Common myeloid progenitor, CD34-positive (primary cell): Measurements from ENCODE around the gene ATXN1.

Experiments used
- CTCF ChIA-PET: fragments of 350-600 bp; sonication (Branson Sonifier 250); formaldehyde crosslinking; loops from one replicate; lab custom pipeline; 2021; ENCODE audit warnings: antibody characterized with exemption; lab: Charles Lee
- POLR2A ChIA-PET: fragments of 350-600 bp; sonication (Branson Sonifier 250); formaldehyde crosslinking; loops from one replicate; lab custom pipeline; 2021; ENCODE audit warnings: antibody characterized with exemption; lab: Charles Lee
- DNase-seq, 3 donors: peaks; one replicate each; pipeline versions ENCODE4 v3.0.0 to v3.0.0-alpha.2; 2013
- H3K27ac ChIP-seq, 2 experiments: 1 replicate in 1 of 2; 2 replicates in 1 of 2; pipeline ENCODE4 v1.7.0; 2013; ENCODE audit warnings: inconsistent platforms in 2 of 2, low read length in 2 of 2, mild to moderate bottlenecking in 2 of 2, low read depth in 1 of 2, moderate library complexity in 1 of 2; ENCODE audit not compliant: severe bottlenecking in 2 of 2, insufficient read depth in 1 of 2, poor library complexity in 1 of 2
- H3K27me3 ChIP-seq, 5 experiments: replicated peaks in 2 of 5; 1 replicate in 3 of 5; 2 replicates in 2 of 5; pipeline versions ENCODE4 v1.6.1 to v1.7.0; 2013; ENCODE audit warnings: low read length in 4 of 5, mild to moderate bottlenecking in 2 of 5, moderate library complexity in 2 of 5, inconsistent platforms in 1 of 5; ENCODE audit not compliant: insufficient read depth in 5 of 5, control insufficient read depth in 4 of 5
- H3K36me3 ChIP-seq, 4 experiments: 1 replicate in 2 of 4; 2 replicates in 2 of 4; pipeline versions ENCODE4 v1.6.1 to v1.7.0; 2013; ENCODE audit warnings: low read length in 3 of 4, control low read depth in 1 of 4, mild to moderate bottlenecking in 1 of 4; ENCODE audit not compliant: control insufficient read depth in 4 of 4, insufficient read depth in 4 of 4
- H3K4me1 ChIP-seq, 4 experiments: 1 replicate in 3 of 4; 2 replicates in 1 of 4; pipeline versions ENCODE4 v1.6.1 to v1.7.1; 2013; ENCODE audit warnings: low read length in 3 of 4, mild to moderate bottlenecking in 3 of 4, control low read depth in 1 of 4, inconsistent platforms in 1 of 4, moderate library complexity in 1 of 4; ENCODE audit not compliant: control insufficient read depth in 4 of 4, insufficient read depth in 4 of 4; ENCODE audit errors: control extremely low read depth in 1 of 4
- H3K4me3 ChIP-seq, 7 experiments: 1 replicate in 4 of 7; 2 replicates in 3 of 7; pipeline versions ENCODE4 v1.5.1 to v1.7.0; 2013; ENCODE audit warnings: mild to moderate bottlenecking in 7 of 7, low read length in 6 of 7, moderate library complexity in 6 of 7, inconsistent platforms in 2 of 7, low read depth in 2 of 7, control low read depth in 1 of 7; ENCODE audit not compliant: insufficient read depth in 4 of 7, control insufficient read depth in 1 of 7; ENCODE audit errors: extremely low read depth in 1 of 7
- H3K9me3 ChIP-seq, 5 experiments: 1 replicate in 4 of 5; 2 replicates in 1 of 5; pipeline versions ENCODE4 v1.6.1 to v1.7.1; 2013; ENCODE audit warnings: low read length in 4 of 5, mild to moderate bottlenecking in 2 of 5, inconsistent platforms in 1 of 5, low read depth in 1 of 5, moderate library complexity in 1 of 5; ENCODE audit not compliant: control insufficient read depth in 4 of 5, insufficient read depth in 2 of 5; ENCODE audit errors: control extremely low read depth in 1 of 5
- WGBS: methylation state at CpG from one replicate; pipeline ENCODE4 v1.1.5; 2013; ENCODE audit not compliant: insufficient coverage; 5-methylcytosine and 5-hydroxymethylcytosine counted together

Gene ATXN1

GRCh38 chr6:16483315-16483875 lies 277.9 kb downstream of the ATXN1 start:
- ChIA-PET CTCF (no interaction called here), POLR2A (no interaction called here)
- no peaks in the 10 kb centered on the region for H3K4me1 ChIP-seq
- DNase-seq = no peak
- H3K9me3 ChIP-seq = peaks cover 1 to 17% (median 6%) of the 10 kb centered on the region in 5 experiments
- no peak overlapping the region for H3K27ac ChIP-seq
- no peaks in the 10 kb centered on the region for H3K27me3 ChIP-seq
- WGBS = 100% methylated on average over 1 of the region's 2 CpGs
- H3K4me3 ChIP-seq = no peak overlapping the region
- peaks cover 0 to 34% (median 17%) of the 10 kb centered on the region in 4 experiments for H3K36me3 ChIP-seq

GRCh38 chr6:16482702-16483314 lies 278.5 kb downstream of the ATXN1 start:
- Histone ChIP-seq H3K27ac (no peak overlapping the region), H3K4me1 (no peaks in the 10 kb centered on the region), H3K36me3 (peaks cover 0 to 34% (median 17%) of the 10 kb centered on the region in 4 experiments), H3K4me3 (no peak overlapping the region), H3K27me3 (no peaks in the 10 kb centered on the region), H3K9me3 (peaks cover 1 to 17% (median 6%) of the 10 kb centered on the region in 5 experiments)
- CTCF ChIA-PET = no interaction called here
- no CpG with 5 or more reads among the region's 1 CpG for WGBS
- DNase-seq = peak in 1 of 3 donors; percentile 12
- POLR2A ChIA-PET = no interaction called here

GRCh38 chr6:16481697-16482399 lies 279.4 kb downstream of the ATXN1 start:
- Histone ChIP-seq H3K27ac (no peak overlapping the region), H3K4me1 (no peaks in the 10 kb centered on the region), H3K36me3 (peaks cover 0 to 34% (median 17%) of the 10 kb centered on the region in 4 experiments), H3K9me3 (peaks cover 1 to 17% (median 6%) of the 10 kb centered on the region in 5 experiments), H3K4me3 (no peak overlapping the region), H3K27me3 (no peaks in the 10 kb centered on the region)
- CTCF ChIA-PET = no interaction called here
- WGBS = 92% methylated on average over 2 of the region's 3 CpGs
- no peak for DNase-seq
- POLR2A ChIA-PET = no interaction called here

GRCh38 chr6:16480763-16481560 lies 280.3 kb downstream of the ATXN1 start:
- 100% methylated on average over 1 of the region's 4 CpGs for WGBS
- Histone ChIP-seq H3K36me3 (peaks cover 0 to 33% (median 15%) of the 10 kb centered on the region in 4 experiments), H3K4me1 (no peaks in the 10 kb centered on the region), H3K4me3 (no peak overlapping the region), H3K9me3 (peaks cover 1 to 17% (median 6%) of the 10 kb centered on the region in 5 experiments), H3K27ac (no peak overlapping the region), H3K27me3 (no peaks in the 10 kb centered on the region)
- DNase-seq = no peak
- ChIA-PET POLR2A (no interaction called here), CTCF (interaction anchor here (0.5 to 1.6 kb wide), 2 partner anchors 8 to 233 kb away, joined by 3 read pairs; no protein-coding TSS in a partner anchor)

- no peak for DNase-seq
- Histone ChIP-seq H3K4me1 (no peaks in the 10 kb centered on the region), H3K27ac (no peak overlapping the region), H3K9me3 (peaks cover 0 to 12% (median 0%) of the 10 kb centered on the region in 5 experiments), H3K27me3 (no peaks in the 10 kb centered on the region), H3K4me3 (no peak overlapping the region), H3K36me3 (peaks cover 0 to 12% (median 3%) of the 10 kb centered on the region in 4 experiments)
- POLR2A ChIA-PET = no interaction called here
- WGBS = 100% methylated on average over 10 of the region's 12 CpGs
- CTCF ChIA-PET = interaction anchor here (0.8 kb wide), 1 partner anchor 9 kb away, joined by 3 read pairs; no protein-coding TSS in a partner anchor
Measured at GRCh38 chr6:16477367-16478149, 283.7 kb downstream of the ATXN1 start.

GRCh38 chr6:16476861-16477260 lies 284.4 kb downstream of the ATXN1 start:
- H3K27ac ChIP-seq = no peak overlapping the region
- H3K9me3 ChIP-seq = peaks cover 0 to 6% (median 0%) of the 10 kb centered on the region in 5 experiments
- no peaks in the 10 kb centered on the region for H3K27me3 ChIP-seq
- POLR2A ChIA-PET = no interaction called here
- CTCF ChIA-PET = no interaction called here
- 95% methylated on average over 6 of the region's 7 CpGs for WGBS
- H3K4me1 ChIP-seq = no peaks in the 10 kb centered on the region
- peaks cover 0 to 8% (median 1%) of the 10 kb centered on the region in 4 experiments for H3K36me3 ChIP-seq
- DNase-seq = no peak
- no peak overlapping the region for H3K4me3 ChIP-seq
